HepG2 (cell line): ENCODE data around the gene CLDN4. TPM values are rescaled to one million over a fixed set of nuclear protein-coding genes. Genes with fewer than 3 reads are reported as not detected.

Experiments used
- BORCS8-MEF2B ChIP-seq: sonication (generic); formaldehyde crosslinking; IDR thresholded peaks from 2 replicates; pipeline ENCODE4 v1.8.0; 2022; ENCODE audit warnings: mild to moderate bottlenecking, missing genetic modification reagents
- EHMT2 ChIP-seq: fragments of 200-600 bp; sonication (generic); IDR thresholded peaks from 2 replicates; pipeline ENCODE4 v1.7.0; 2017; ENCODE audit warnings: antibody characterized with exemption, low read depth, low read length, borderline replicate concordance
- GATAD2A ChIP-seq: IDR thresholded peaks from 2 replicates; pipeline ENCODE4 v1.6.1; 2016
- NONO ChIP-seq, 2 experiments: fragments of 450-650 bp in 1 of 2; sonication (generic) in 1 of 2; formaldehyde crosslinking in 1 of 2; IDR thresholded peaks in 1 of 2; conservative IDR thresholded peaks in 1 of 2; 2 replicates each; pipeline versions ENCODE4 v1.6.1 to v1.8.0; 2017 to 2022; ENCODE audit warnings: mild to moderate bottlenecking in 1 of 2, missing genetic modification reagents in 1 of 2, moderate library complexity in 1 of 2
- RAD21 ChIP-seq: fragments of 450-650 bp; formaldehyde crosslinking; IDR thresholded peaks from 2 replicates; pipeline ENCODE4 v1.5.0; 2020; ENCODE audit warnings: mild to moderate bottlenecking
- REST ChIP-seq, 2 experiments: IDR thresholded peaks; 2 replicates each; pipeline ENCODE4 v1.6.1; 2011 to 2012; ENCODE audit warnings: low read length in 2 of 2, borderline replicate concordance in 1 of 2, low read depth in 1 of 2, mild to moderate bottlenecking in 1 of 2, moderate library complexity in 1 of 2
- ZBTB40 ChIP-seq, 2 experiments: fragments of 450-650 bp in 1 of 2; sonication (generic) in 1 of 2; formaldehyde crosslinking in 1 of 2; IDR thresholded peaks; 2 replicates each; pipeline versions ENCODE4 v1.6.1 to v1.8.0; 2016 to 2022; ENCODE audit warnings: antibody characterized with exemption in 1 of 2, mild to moderate bottlenecking in 1 of 2, missing genetic modification reagents in 1 of 2
- ZFP82 ChIP-seq: sonication (generic); formaldehyde crosslinking; IDR thresholded peaks from 2 replicates; pipeline ENCODE4 v1.5.1; 2020; ENCODE audit warnings: mild to moderate bottlenecking, missing genetic modification reagents, borderline replicate concordance
- ZNF235 ChIP-seq: sonication (generic); formaldehyde crosslinking; IDR thresholded peaks from 2 replicates; pipeline ENCODE4 v1.8.1; 2023; ENCODE audit warnings: mild to moderate bottlenecking, missing genetic modification reagents, borderline replicate concordance
- ZNF597 ChIP-seq: sonication (generic); formaldehyde crosslinking; IDR thresholded peaks from 2 replicates; pipeline ENCODE4 v1.5.0; 2020; ENCODE audit warnings: missing genetic modification reagents
- ZNF75D ChIP-seq: sonication (generic); formaldehyde crosslinking; IDR thresholded peaks from 2 replicates; pipeline ENCODE4 v1.8.1; 2023; ENCODE audit warnings: missing genetic modification reagents, mild to moderate bottlenecking, borderline replicate concordance
- polyA plus RNA-seq, 8 experiments: library from polyadenylated mRNA; depleted of rRNA in 3 of 8; stranded (reverse) in 7 of 8; unstranded in 1 of 8; fragments of >200 nt; fragmentation: Illumina TruSeq in 4 of 8; extraction: Trizol in 4 of 8; gene quantifications; 2 replicates each; pipeline versions ENCODE4 v1.2.1 to v1.2.3, GENCODE V29; 2011 to 2016; ENCODE audit warnings: low read depth in 4 of 8, missing spikeins in 1 of 8, mixed read lengths in 1 of 8; ENCODE audit not compliant: insufficient read depth in 1 of 8
- total RNA-seq, 5 experiments: library from RNA; depleted of rRNA; stranded (reverse); fragments of >200 nt; fragmentation: Illumina TruSeq; extraction: Trizol; gene quantifications; 2 replicates each; pipeline ENCODE4 v1.2.3, GENCODE V29; 2016; ENCODE audit warnings: low read depth in 1 of 5
- TF ChIP-seq, protein P1 (sequence below): IDR thresholded peaks from 2 replicates; pipeline ENCODE4 v1.6.1; 2018; ENCODE audit warnings: missing genetic modification reagents, mild to moderate bottlenecking, missing compliant biosample characterization
- TF ChIP-seq, protein P2 (sequence below): IDR thresholded peaks from 2 replicates; pipeline ENCODE4 v1.6.1; 2016; ENCODE audit warnings: mild to moderate bottlenecking, missing biosample characterization, missing genetic modification reagents

The CLDN4 gene
- total and polyA plus RNA-seq, 2 of the 13 experiments (the other 11 are each of a cell fraction or from before 2014, with no cell fraction given): 28.2 to 35.7 TPM

- TF ChIP-seq ZNF75D (CRISPR knock-in tag) (no peak), GATAD2A (peak; percentile 42), ZBTB40 (IDR thresholded peaks at IDR 0.05) (no peak), ZBTB40 (CRISPR knock-in tag; IDR thresholded peaks at IDR 0.05) (no peak), ZFP82 (CRISPR knock-in tag) (no peak), ZNF235 (CRISPR knock-in tag) (no peak), ZNF597 (CRISPR knock-in tag) (no peak), REST (IDR thresholded peaks at IDR 0.05; ENCODE audit: borderline replicate concordance in 1 of 2, low read depth in 1 of 2, low read length in 2 of 2) (peak; percentile 9 to 79), RAD21 (CRISPR knock-in tag) (peak; percentile 80), BORCS8-MEF2B (CRISPR knock-in tag) (0 out of 2 replicates have a peak, but pooled peaks have one; percentile 45), EHMT2 (no peak), NONO (IDR thresholded peaks at IDR 0.05) (no peak), NONO (CRISPR knock-in tag; conservative IDR thresholded peaks at IDR 0.05) (0 out of 2 replicates have a peak, but pooled peaks have one; percentile 34)
- TF ChIP-seq, protein P1, sequence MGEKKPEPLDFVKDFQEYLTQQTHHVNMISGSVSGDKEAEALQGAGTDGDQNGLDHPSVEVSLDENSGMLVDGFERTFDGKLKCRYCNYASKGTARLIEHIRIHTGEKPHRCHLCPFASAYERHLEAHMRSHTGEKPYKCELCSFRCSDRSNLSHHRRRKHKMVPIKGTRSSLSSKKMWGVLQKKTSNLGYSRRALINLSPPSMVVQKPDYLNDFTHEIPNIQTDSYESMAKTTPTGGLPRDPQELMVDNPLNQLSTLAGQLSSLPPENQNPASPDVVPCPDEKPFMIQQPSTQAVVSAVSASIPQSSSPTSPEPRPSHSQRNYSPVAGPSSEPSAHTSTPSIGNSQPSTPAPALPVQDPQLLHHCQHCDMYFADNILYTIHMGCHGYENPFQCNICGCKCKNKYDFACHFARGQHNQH: peak; percentile 35; the same call in 1 of the 2 replicates
- TF ChIP-seq, protein P2, sequence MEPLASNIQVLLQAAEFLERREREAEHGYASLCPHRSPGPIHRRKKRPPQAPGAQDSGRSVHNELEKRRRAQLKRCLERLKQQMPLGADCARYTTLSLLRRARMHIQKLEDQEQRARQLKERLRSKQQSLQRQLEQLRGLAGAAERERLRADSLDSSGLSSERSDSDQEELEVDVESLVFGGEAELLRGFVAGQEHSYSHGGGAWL (CRISPR knock-in tag): no peak
Measured at GRCh38 chr7:73811760-73812168, 19.0 kb upstream of the CLDN4 start (continued).
